Esophagus squamous epithelium (tissue), 5 donors: ENCODE results near the gene GALNTL6. TPM values are rescaled to one million over a fixed set of nuclear protein-coding genes. Genes with fewer than 3 reads are reported as not detected.
A peak's percentile ranks its signal among the peaks of the same experiment; 100 is the strongest.

Experiments
- DNase-seq: peaks from one replicate; lab custom pipeline; 2025; lab: John Stamatoyannopoulos, UW
- H3K27ac ChIP-seq, 4 donors: fragments of 200-600 bp; sonication (generic); one replicate each; pipeline ENCODE4 v1.5.1; 2016 to 2019; ENCODE audit warnings: mild to moderate bottlenecking in 1 of 4
- H3K27me3 ChIP-seq, 4 donors: fragments of 200-600 bp; sonication (generic); 1 replicate in 3 of 4; 2 replicates in 1 of 4; pipeline versions ENCODE4 v1.5.1 to v1.6.0; 2017 to 2021; ENCODE audit warnings: antibody characterized with exemption in 1 of 4
- H3K36me3 ChIP-seq, 3 donors: fragments of 200-600 bp; sonication (generic); one replicate each; pipeline ENCODE4 v1.5.1; 2016 to 2019
- H3K4me1 ChIP-seq, 3 donors: fragments of 200-600 bp; sonication (generic); one replicate each; pipeline ENCODE4 v1.5.1; 2017 to 2019
- H3K4me3 ChIP-seq, 4 donors: fragments of 200-600 bp; sonication (generic); 1 replicate in 3 of 4; 2 replicates in 1 of 4; pipeline ENCODE4 v1.5.1; 2016 to 2019; ENCODE audit warnings: mild to moderate bottlenecking in 2 of 4, moderate library complexity in 1 of 4
- H3K9me3 ChIP-seq, 3 donors: fragments of 200-600 bp; sonication (generic); one replicate each; pipeline ENCODE4 v1.5.1; 2016 to 2019
- POLR2A ChIP-seq, 4 donors: fragments of 450-650 bp; IDR thresholded peaks; one replicate each; pipeline ENCODE4 v1.6.1; 2017; ENCODE audit warnings: antibody characterized with exemption in 4 of 4, mild to moderate bottlenecking in 4 of 4, moderate library complexity in 3 of 4
- WGBS, 2 donors: methylation state at CpG; one replicate each; pipeline ENCODE4 v1.1.5; 2018; 5-methylcytosine and 5-hydroxymethylcytosine counted together
- intact Hi-C: fragments of 100-400 bp; cut with DNase I; formaldehyde crosslinking; loops from one replicate; pipeline ENCODE4 v1.15.0; 2022
- total RNA-seq, 4 donors: library from RNA; depleted of rRNA; stranded (reverse); fragments of >200 nt; gene quantifications; one replicate each; pipeline ENCODE4 v1.1.0, GENCODE V29; 2016
- TF ChIP-seq, protein P1 (sequence below), 6 experiments: fragments of 450-650 bp in 4 of 6; fragments of 200-600 bp in 2 of 6; sonication (generic) in 2 of 6; IDR thresholded peaks; one replicate each; pipeline ENCODE4 v1.5.1; 2016 to 2019; ENCODE audit warnings: antibody characterized with exemption in 6 of 6, mild to moderate bottlenecking in 4 of 6, moderate library complexity in 4 of 6
- donor health status: DM: yes; HTN: yes; CAD: no.

GALNTL6 gene
- total RNA-seq, 4 donors from 2014 or later: 0.12 TPM; not detected in 3

- Histone ChIP-seq H3K36me3 (no peaks in the 10 kb centered on the region), H3K9me3 (no peaks in the 10 kb centered on the region), H3K4me3 (no peak overlapping the region), H3K27ac (no peak overlapping the region), H3K4me1 (peaks cover 0 to 19% (median 3%) of the 10 kb centered on the region in 3 donors), H3K27me3 (peaks cover 0 to 3% (median 0%) of the 10 kb centered on the region in 4 donors)
- intact Hi-C loops: loop anchor here (10.0 kb wide), 1 partner anchor 141 kb away; the partner anchor contains the start of gene GALNT7
- TF ChIP-seq POLR2A (IDR thresholded peaks at IDR 0.05): no peak
- TF ChIP-seq, protein P1, sequence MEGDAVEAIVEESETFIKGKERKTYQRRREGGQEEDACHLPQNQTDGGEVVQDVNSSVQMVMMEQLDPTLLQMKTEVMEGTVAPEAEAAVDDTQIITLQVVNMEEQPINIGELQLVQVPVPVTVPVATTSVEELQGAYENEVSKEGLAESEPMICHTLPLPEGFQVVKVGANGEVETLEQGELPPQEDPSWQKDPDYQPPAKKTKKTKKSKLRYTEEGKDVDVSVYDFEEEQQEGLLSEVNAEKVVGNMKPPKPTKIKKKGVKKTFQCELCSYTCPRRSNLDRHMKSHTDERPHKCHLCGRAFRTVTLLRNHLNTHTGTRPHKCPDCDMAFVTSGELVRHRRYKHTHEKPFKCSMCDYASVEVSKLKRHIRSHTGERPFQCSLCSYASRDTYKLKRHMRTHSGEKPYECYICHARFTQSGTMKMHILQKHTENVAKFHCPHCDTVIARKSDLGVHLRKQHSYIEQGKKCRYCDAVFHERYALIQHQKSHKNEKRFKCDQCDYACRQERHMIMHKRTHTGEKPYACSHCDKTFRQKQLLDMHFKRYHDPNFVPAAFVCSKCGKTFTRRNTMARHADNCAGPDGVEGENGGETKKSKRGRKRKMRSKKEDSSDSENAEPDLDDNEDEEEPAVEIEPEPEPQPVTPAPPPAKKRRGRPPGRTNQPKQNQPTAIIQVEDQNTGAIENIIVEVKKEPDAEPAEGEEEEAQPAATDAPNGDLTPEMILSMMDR (IDR thresholded peaks at IDR 0.05): no peak
- DNase-seq: no peak
Observed at GRCh38 chr4:173024203-173024602, 1211.0 kb downstream of the GALNTL6 start.

DNA sequence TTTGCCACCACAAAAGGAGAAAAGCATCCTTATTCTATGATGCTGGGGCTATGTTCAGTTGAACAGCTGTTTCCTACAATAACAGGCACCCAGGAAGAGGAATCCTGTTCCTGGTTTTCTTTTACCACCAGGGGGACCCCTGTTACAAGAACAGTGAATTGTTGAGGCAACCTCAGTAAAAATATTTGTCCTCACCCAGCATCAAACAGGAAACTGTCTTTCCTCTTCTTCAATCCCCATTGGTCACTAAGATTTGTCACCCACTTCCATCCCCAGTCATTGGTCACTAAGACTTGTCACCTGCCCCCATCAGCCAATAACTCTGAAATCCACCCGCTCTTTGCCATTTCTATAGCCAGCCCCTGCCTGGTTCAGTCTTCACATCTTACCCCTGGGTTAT lies 1211.9 kb downstream of the GALNTL6 start:
- WGBS, 2 donors: 100% methylated on average over 1 of the region's 1 CpG
- TF ChIP-seq, protein P1 (IDR thresholded peaks at IDR 0.05): peak; percentile 50 to 79 (median 67)
- TF ChIP-seq POLR2A (IDR thresholded peaks at IDR 0.05): no peak
- intact Hi-C loops: loop anchor here (10.0 kb wide), 1 partner anchor 140 kb away; the partner anchor contains the start of gene GALNT7
- peaks cover 0 to 19% (median 3%) of the 10 kb centered on the region in 3 donors for H3K4me1 ChIP-seq
- H3K4me3 ChIP-seq: no peak overlapping the region
- peaks cover 0 to 3% (median 0%) of the 10 kb centered on the region in 4 donors for H3K27me3 ChIP-seq
- no peak overlapping the region for H3K27ac ChIP-seq
- H3K9me3 ChIP-seq: no peaks in the 10 kb centered on the region
- no peak for DNase-seq
- H3K36me3 ChIP-seq: no peaks in the 10 kb centered on the region

DNA sequence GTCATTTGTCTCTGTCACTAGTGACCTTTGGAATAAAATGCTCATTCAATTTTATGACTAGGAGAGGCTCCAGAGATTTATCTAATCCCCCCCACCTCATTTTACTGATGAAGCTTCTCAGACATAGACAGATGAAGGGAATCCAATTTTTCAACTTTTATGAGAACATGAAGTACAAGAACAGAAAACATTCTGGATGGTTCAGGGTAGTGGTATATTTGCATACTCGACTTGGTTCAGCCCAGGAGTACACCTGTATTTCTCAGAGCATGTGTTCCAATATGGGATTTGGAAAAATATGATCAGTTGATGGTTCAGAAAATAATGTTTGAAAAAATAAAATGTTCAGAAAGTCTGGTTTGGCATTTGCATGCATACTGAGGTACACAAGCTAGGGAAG lies 1224.0 kb downstream of the GALNTL6 start:
- WGBS, 2 donors: 77 to 91% methylated on average over 1 of the region's 1 CpG
- intact Hi-C loops: no loop called here
- H3K27me3 ChIP-seq: no peaks in the 10 kb centered on the region
- peaks cover 0 to 29% (median 3%) of the 10 kb centered on the region in 3 donors for H3K4me1 ChIP-seq
- no peaks in the 10 kb centered on the region for H3K9me3 ChIP-seq
- H3K27ac ChIP-seq: no peak overlapping the region
- DNase-seq: no peak
- no peak overlapping the region for H3K4me3 ChIP-seq
- H3K36me3 ChIP-seq: no peaks in the 10 kb centered on the region
- TF ChIP-seq, protein P1 (IDR thresholded peaks at IDR 0.05): no peak
- no peak for TF ChIP-seq POLR2A (IDR thresholded peaks at IDR 0.05)

- intact Hi-C loops: no loop called here
- no peak for TF ChIP-seq POLR2A (IDR thresholded peaks at IDR 0.05)
- TF ChIP-seq, protein P1 (IDR thresholded peaks at IDR 0.05): no peak
- 55 to 62% methylated on average over 6 of the region's 6 CpGs for WGBS, 2 donors
- Histone ChIP-seq H3K9me3 (no peaks in the 10 kb centered on the region), H3K27me3 (no peaks in the 10 kb centered on the region), H3K4me3 (no peak overlapping the region), H3K36me3 (no peaks in the 10 kb centered on the region), H3K4me1 (peaks cover 0 to 29% (median 3%) of the 10 kb centered on the region in 3 donors), H3K27ac (no peak overlapping the region)
- DNase-seq: no peak
Observed at GRCh38 chr4:173038192-173038896, 1225.1 kb downstream of the GALNTL6 start.
